HG03280 (cell line): Measurements from ENCODE around the gene MORC1.
"Not testable (repeated sequence)": the region's sequence is repeated elsewhere in the genome, so short reads cannot be mapped to it uniquely, and the experiment has no call there.

Source experiments
- ATAC-seq: cut with Tn5 transposase; IDR thresholded peaks from one replicate; pipeline ENCODE4 v1.9.1; 2021; ENCODE audit warnings: mild to moderate bottlenecking, moderate library complexity; ENCODE audit not compliant: unreplicated experiment

The MORC1 gene

GRCh38 chr3:109109574-109109973, 8.4 kb downstream of the MORC1 start:
- no peak for ATAC-seq

GRCh38 chr3:109098079-109098644, 19.8 kb downstream of the MORC1 start:
- ATAC-seq = no peak

- ATAC-seq = no peak
These were observed 22.8 kb downstream of the MORC1 start for GRCh38 chr3:109095166-109095565.

GRCh38 chr3:109093561-109093960, 24.4 kb downstream of the MORC1 start:
- ATAC-seq = no peak

- ATAC-seq = no peak
These were observed 26.1 kb downstream of the MORC1 start for GRCh38 chr3:109091846-109092245.

DNA sequence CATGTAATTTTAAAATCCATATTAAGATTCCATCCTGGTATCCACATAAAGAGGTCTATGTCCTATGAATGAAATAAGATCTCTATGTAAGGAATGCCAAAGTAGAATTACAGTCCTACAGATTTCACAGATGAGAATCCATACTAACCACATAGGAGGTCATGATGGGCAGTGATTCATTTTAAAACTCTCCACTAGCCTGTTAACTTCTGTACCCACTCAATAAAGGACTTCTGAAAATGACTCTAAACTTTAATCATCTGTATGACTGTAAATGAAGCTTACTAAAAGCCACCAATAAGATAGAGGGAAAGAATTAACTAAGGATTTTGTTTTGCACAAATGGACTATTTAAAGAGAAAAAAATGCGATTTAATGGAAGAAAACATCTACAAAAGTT, 28.7 kb downstream of the MORC1 start:
- no peak for ATAC-seq

- ATAC-seq = peak; percentile 92
These were observed 36.0 kb downstream of the MORC1 start for GRCh38 chr3:109081746-109082510.

- not testable (repeated sequence) for ATAC-seq
These were observed 37.8 kb downstream of the MORC1 start for GRCh38 chr3:109080090-109080489.

- no peak for ATAC-seq
These were observed 44.8 kb downstream of the MORC1 start for GRCh38 chr3:109073116-109073515.

DNA sequence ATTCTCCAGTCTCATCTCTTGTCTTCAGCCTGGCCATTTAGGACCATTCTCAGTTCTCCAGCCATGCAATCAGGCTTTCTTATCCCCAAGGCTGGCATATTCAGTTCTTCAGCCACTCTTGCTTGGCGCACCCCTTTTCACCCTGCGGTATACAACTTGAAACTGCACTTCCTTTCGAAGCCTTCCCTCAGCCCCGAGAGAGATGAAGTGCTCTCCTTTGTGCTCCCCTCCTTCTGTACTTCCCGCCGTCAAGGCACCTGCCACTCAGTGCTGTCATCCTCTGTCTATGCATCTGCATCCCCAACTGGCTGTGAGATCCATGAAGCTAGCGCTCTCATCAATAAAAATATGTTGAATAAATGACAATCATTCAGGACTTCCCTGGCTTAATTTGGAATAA, 45.7 kb downstream of the MORC1 start:
- peak; percentile 60 for ATAC-seq

GRCh38 chr3:109071350-109072142, 46.4 kb downstream of the MORC1 start:
- ATAC-seq = peak; percentile 22

GRCh38 chr3:109070211-109070610, 47.7 kb downstream of the MORC1 start:
- no peak for ATAC-seq

DNA sequence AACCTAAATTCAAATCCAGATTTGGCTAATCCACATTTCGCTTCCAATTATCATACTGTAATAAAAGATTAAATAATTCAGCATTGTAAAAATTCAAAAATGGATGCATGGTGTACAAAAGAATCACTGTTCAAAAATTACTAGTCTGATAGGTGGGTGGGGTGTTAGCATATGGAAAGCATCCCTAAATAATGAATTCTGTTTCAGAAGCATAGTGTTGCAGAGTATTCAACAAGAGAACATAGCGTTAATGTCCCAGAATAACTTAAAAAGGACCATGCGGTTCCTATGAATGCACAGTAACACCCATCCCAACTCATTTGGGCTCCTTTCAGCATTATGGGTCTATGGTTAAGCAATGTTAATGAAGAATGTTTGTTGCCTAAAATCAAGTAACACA, 51.1 kb downstream of the MORC1 start:
- no peak for ATAC-seq

- ATAC-seq = peak; percentile 51
These were observed 58.7 kb downstream of the MORC1 start for GRCh38 chr3:109059264-109059663.

DNA sequence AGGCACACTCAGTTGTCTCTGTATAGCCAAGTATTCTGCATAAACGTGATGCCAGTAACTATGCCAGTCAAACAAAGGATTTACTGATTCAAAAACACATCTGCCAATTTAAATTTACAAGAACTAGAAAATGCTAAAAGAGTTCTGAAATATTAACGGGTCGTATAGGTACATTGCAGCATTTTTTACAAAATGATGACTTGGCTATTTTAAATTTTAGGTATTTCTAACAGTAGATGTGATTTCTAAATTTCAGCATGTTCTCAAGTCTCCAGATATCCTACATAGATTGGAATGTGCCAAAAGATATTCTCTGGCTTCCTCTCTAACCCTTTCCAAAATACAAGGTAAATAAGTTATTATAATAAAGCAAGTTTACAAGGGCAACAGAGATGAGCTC, 60.3 kb downstream of the MORC1 start:
- no peak for ATAC-seq

DNA sequence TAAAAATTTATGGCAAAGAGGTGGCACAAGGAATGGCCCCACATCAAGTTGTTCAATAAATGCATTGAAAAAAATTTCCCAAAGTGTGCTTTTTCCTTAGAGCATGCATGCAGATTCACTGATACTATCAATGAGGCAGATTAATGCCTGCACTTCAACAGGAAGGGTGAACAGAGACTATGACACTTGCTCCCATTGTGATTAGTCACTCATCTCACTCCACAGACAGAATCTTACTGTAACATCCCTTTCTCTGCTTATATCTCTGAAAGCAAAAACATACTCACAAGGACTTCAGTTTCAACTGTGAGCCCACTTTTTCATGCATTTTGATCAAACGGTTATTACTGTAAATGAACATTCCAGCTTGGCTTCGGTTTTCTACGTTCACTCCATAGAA, 60.9 kb downstream of the MORC1 start:
- no peak for ATAC-seq

GRCh38 chr3:109050591-109051167, 67.3 kb downstream of the MORC1 start:
- ATAC-seq = peak; percentile 89

DNA sequence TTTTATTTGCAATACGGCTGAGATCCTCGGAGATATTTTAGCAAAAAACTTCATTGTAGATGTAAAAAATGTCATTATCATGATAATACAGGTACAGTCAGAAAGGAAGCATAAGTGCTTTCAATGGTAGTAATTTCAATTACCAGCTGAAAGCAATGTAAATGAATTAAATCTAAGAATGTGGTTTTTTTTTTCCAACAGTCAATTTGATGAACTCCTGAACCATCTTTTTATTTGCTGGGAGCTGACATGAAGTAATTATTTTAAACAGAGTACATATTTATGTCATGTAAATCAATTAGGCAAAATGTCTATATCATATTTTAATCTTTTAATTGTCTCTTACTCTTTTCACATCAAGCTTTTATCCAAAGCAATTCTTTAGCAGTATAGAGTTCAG, 70.6 kb downstream of the MORC1 start:
- no peak for ATAC-seq

DNA sequence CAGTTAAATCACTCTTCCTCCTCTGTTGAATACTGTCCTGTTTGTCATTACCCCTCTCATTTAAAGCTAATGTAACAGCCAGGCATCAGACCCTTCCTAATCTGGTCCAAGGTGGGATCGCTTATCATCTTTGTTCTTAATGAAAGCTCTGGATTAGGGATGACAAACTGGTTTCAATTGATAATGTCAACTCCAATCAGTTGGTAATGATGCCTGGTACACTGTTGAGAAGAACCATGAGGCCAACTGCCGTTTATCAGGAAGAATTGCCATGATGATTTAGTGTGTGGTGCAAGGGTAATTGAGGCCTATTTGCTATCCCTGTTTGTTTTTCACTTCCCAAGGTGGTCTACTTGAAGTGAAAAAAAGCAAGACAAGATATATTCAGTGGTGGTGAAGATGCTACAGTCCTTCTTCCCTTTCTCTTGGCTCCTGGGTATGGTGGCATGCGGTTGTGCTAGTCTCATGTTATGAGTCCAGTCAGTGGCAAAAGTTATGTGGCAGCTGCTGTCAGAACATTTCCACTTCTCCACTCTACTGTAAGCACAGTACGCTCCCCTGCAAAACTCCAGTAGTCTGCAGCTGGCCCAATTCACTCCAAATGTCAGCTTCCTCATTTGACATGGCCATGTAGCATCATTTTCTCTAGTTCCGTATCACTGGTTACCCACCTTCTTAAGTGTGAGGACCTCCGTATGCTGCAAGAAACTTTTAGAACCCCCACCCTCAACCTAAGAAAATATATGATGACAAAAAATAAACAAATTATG, 72.5 kb downstream of the MORC1 start:
- ATAC-seq = no peak

DNA sequence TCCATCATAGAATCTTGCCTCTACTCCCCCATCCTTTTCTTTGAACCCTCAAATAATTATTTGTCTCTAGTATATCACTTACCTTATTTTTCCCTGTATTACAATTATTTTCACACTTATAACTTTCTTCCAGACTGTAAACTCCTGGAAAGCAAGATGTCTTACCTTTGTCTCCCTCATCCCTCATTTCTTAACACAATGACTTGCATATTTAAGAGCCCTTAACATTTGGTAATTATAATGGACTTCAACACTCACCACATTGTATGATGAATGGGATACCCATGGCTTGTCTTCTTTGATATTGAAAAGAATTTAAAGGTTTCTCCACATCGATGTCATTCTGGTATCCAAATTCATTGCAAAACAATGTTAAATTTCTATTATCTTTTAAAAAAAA, 82.9 kb downstream of the MORC1 start:
- ATAC-seq = no peak
